Bronchial epithelial cell (primary cell): Measurements from ENCODE around the gene SETD7. TPM values are rescaled to one million over a fixed set of nuclear protein-coding genes. Genes with fewer than 3 reads are reported as not detected.

Source experiments
- DNase-seq: peaks from one replicate; pipeline ENCODE4 v3.0.0-alpha.2; 2010; ENCODE audit warnings: low read depth
- FAIRE-seq: peaks from 2 replicates; lab custom pipeline; 2011; peaks lifted over from hg19 to GRCh38; lab: Jason Lieb, UNC
- H3K27me3 ChIP-seq: 2 replicates; pipeline ENCODE4 v1.5.1; 2011; ENCODE audit warnings: low read length; ENCODE audit not compliant: control insufficient read depth, insufficient read depth
- H3K36me3 ChIP-seq: 2 replicates; pipeline ENCODE4 v1.5.1; 2011; ENCODE audit warnings: low read length; ENCODE audit not compliant: control insufficient read depth, insufficient read depth
- H3K4me3 ChIP-seq: 2 replicates; pipeline ENCODE4 v1.5.1; 2011; ENCODE audit warnings: mild to moderate bottlenecking, low read depth, low read length, control low read depth
- CTCF ChIP-seq: IDR thresholded peaks from 2 replicates; pipeline ENCODE4 v1.5.1; 2011; ENCODE audit warnings: mild to moderate bottlenecking, moderate library complexity, low read length, control low read depth, inconsistent platforms; ENCODE audit not compliant: insufficient read depth, severe bottlenecking
- total RNA-seq: library from RNA; depleted of rRNA; stranded (reverse); fragments of >200 nt; gene quantifications from 2 replicates; pipeline ENCODE4 v1.2.1, GENCODE V29; 2014

Gene SETD7
- total RNA-seq, 1 donor from 2014 or later, result 45.0 TPM

- Histone ChIP-seq H3K4me3 (no peak overlapping the region), H3K36me3 (peaks cover 5% of the 10 kb centered on the region), H3K27me3 (no peaks in the 10 kb centered on the region)
- FAIRE-seq (peak; percentile 23), DNase-seq (no peak)
- TF ChIP-seq CTCF, result no peak
Observed at GRCh38 chr4:139501927-139502899, 53.8 kb downstream of the SETD7 start.

- no peak for DNase-seq
- Histone ChIP-seq H3K27me3 (no peaks in the 10 kb centered on the region), H3K36me3 (no peaks in the 10 kb centered on the region), H3K4me3 (no peak overlapping the region)
- no peak for TF ChIP-seq CTCF
- FAIRE-seq, result no peak
Observed at GRCh38 chr4:139501527-139501926, 54.5 kb downstream of the SETD7 start.

GRCh38 chr4:139501117-139501516 lies 54.9 kb downstream of the SETD7 start:
- Histone ChIP-seq H3K4me3 (no peak overlapping the region), H3K27me3 (no peaks in the 10 kb centered on the region), H3K36me3 (no peaks in the 10 kb centered on the region)
- no peak for TF ChIP-seq CTCF
- DNase-seq (no peak), FAIRE-seq (no peak)

GRCh38 chr4:139499186-139499585 lies 56.8 kb downstream of the SETD7 start:
- no peak overlapping the region for H3K4me3 ChIP-seq
- H3K36me3 ChIP-seq, result no peaks in the 10 kb centered on the region
- no peak for FAIRE-seq
- H3K27me3 ChIP-seq, result no peaks in the 10 kb centered on the region
- no peak for DNase-seq
- TF ChIP-seq CTCF, result no peak

- no peak overlapping the region for H3K4me3 ChIP-seq
- TF ChIP-seq CTCF, result no peak
- DNase-seq (no peak), FAIRE-seq (no peak)
- H3K36me3 ChIP-seq, result no peaks in the 10 kb centered on the region
- H3K27me3 ChIP-seq, result no peaks in the 10 kb centered on the region
Observed at GRCh38 chr4:139493176-139493575, 62.8 kb downstream of the SETD7 start.
